GM06990 (cell line): Measurements from ENCODE around the gene SNHG17.
"Not testable (repeated sequence)": the region's sequence is repeated elsewhere in the genome, so short reads cannot be mapped to it uniquely, and the experiment has no call there.

Experiments
- DNase-seq: peaks from one replicate; pipeline ENCODE4 v3.0.0-alpha.2; 2011; ENCODE audit not compliant: insufficient read length; ENCODE audit errors: extremely low read depth
- H3K27me3 ChIP-seq: replicated peaks from 2 replicates; pipeline ENCODE4 v1.6.0; 2011; ENCODE audit warnings: low read length; ENCODE audit not compliant: control insufficient read depth, insufficient read depth
- H3K36me3 ChIP-seq: 2 replicates; pipeline ENCODE4 v1.5.1; 2011; ENCODE audit warnings: low read length; ENCODE audit not compliant: control insufficient read depth, insufficient read depth
- H3K4me3 ChIP-seq: replicated peaks from 2 replicates; pipeline ENCODE4 v1.5.1; 2011; ENCODE audit warnings: low read depth, mild to moderate bottlenecking, control low read depth, low read length
- CTCF ChIP-seq: IDR thresholded peaks from 2 replicates; pipeline ENCODE4 v1.5.1; 2011; ENCODE audit warnings: low read length, control low read depth, mild to moderate bottlenecking, inconsistent platforms; ENCODE audit not compliant: insufficient read depth, poor library complexity, severe bottlenecking

Gene SNHG17

GRCh38 chr20:38421915-38422314 lies 13.2 kb downstream of the SNHG17 start:
- no peak for TF ChIP-seq CTCF
- DNase-seq = no peak
- Histone ChIP-seq H3K27me3 (no peaks in the 10 kb centered on the region), H3K36me3 (peaks cover 62% of the 10 kb centered on the region), H3K4me3 (no peak overlapping the region)

- DNase-seq = no peak
- H3K4me3 ChIP-seq = no peak overlapping the region
- H3K27me3 ChIP-seq = no peaks in the 10 kb centered on the region
- TF ChIP-seq CTCF = no peak
- peaks cover 49% of the 10 kb centered on the region for H3K36me3 ChIP-seq
Measured at GRCh38 chr20:38420388-38421085, 14.6 kb downstream of the SNHG17 start.

- no peak for TF ChIP-seq CTCF
- Histone ChIP-seq H3K4me3 (no peak overlapping the region), H3K27me3 (no peaks in the 10 kb centered on the region), H3K36me3 (peaks cover 41% of the 10 kb centered on the region)
- DNase-seq = no peak
Measured at GRCh38 chr20:38418509-38419204, 16.5 kb downstream of the SNHG17 start.

GRCh38 chr20:38414769-38415450 lies 20.2 kb downstream of the SNHG17 start:
- TF ChIP-seq CTCF = no peak
- H3K36me3 ChIP-seq = peaks cover 27% of the 10 kb centered on the region

GRCh38 chr20:38412877-38413577 lies 22.1 kb downstream of the SNHG17 start:
- no peaks in the 10 kb centered on the region for H3K27me3 ChIP-seq
- TF ChIP-seq CTCF = no peak
- no peak for DNase-seq
- peaks cover 14% of the 10 kb centered on the region for H3K36me3 ChIP-seq
- H3K4me3 ChIP-seq = no peak overlapping the region

More at GRCh38 chr20:38414769-38415450, 20.2 kb downstream of the SNHG17 start:
- DNase-seq = no peak
- Histone ChIP-seq H3K27me3 (no peaks in the 10 kb centered on the region), H3K4me3 (no peak overlapping the region)

GRCh38 chr20:38407822-38408221 lies 27.3 kb downstream of the SNHG17 start:
- not testable (repeated sequence) for H3K27me3 ChIP-seq, DNase-seq, H3K36me3 ChIP-seq

More at GRCh38 chr20:38407822-38408221, 27.3 kb downstream of the SNHG17 start:
- H3K4me3 ChIP-seq = not testable (repeated sequence)
